Kidney epithelial cell (primary cell): ENCODE data around the gene STX2. TPM values are rescaled to one million over a fixed set of nuclear protein-coding genes. Genes with fewer than 3 reads are reported as not detected.

Experiments used
- DNase-seq: peaks from one replicate; pipeline ENCODE4 v3.0.0-alpha.2; 2010; ENCODE audit warnings: low read depth
- H3K27me3 ChIP-seq: 2 replicates; pipeline ENCODE4 v1.6.0; 2011; ENCODE audit warnings: low read length; ENCODE audit not compliant: control insufficient read depth, insufficient read depth
- H3K36me3 ChIP-seq: 2 replicates; pipeline ENCODE4 v1.5.1; 2011; ENCODE audit warnings: low read length; ENCODE audit not compliant: control insufficient read depth, insufficient read depth
- H3K4me3 ChIP-seq: 2 replicates; pipeline ENCODE4 v1.5.1; 2011; ENCODE audit warnings: low read depth, mild to moderate bottlenecking, control low read depth, low read length
- total RNA-seq: library from RNA; depleted of rRNA; stranded (reverse); fragments of >200 nt; gene quantifications from 2 replicates; pipeline ENCODE4 v1.2.3, GENCODE V29; 2015
- TF ChIP-seq, protein P1 (sequence below): IDR thresholded peaks from 2 replicates; pipeline ENCODE4 v1.5.1; 2011; ENCODE audit warnings: mild to moderate bottlenecking, moderate library complexity, low read length, control low read depth, inconsistent platforms; ENCODE audit not compliant: insufficient read depth, poor library complexity, severe bottlenecking

STX2 gene
- total RNA-seq, 1 donor from 2014 or later = 24.4 TPM

DNA sequence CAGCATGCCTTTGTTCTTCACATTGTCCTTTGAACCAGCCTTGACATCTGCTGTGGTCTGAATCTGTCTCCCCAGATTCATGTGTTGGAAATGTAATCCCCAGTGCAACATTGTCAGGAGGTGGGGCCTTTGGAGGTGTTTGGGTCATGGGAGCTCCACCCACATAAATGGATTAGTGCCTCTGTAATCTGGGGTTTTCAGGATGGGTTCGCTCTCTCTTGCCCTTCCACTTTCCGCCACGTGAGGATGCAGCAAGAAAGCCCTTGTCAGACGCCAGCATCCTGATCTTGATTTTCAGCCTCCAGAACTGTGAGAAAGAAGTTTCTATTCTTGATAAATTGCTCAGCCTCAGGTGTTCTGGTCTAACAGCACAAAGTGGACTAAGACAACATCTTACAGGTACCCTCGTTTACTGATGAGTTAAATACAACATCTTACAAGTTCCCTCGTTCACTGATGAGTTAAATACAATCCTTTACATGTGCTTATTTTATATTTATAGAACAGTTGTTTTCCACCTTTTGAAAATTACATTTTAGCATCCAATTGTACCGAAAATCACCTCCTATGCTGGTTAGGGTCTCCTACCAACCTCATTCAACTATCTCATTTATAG lies 68.5 kb downstream of the STX2 start:
- Histone ChIP-seq H3K27me3 (no peaks in the 10 kb centered on the region), H3K4me3 (no peak overlapping the region), H3K36me3 (no peaks in the 10 kb centered on the region)
- no peak for DNase-seq
- TF ChIP-seq, protein P1, sequence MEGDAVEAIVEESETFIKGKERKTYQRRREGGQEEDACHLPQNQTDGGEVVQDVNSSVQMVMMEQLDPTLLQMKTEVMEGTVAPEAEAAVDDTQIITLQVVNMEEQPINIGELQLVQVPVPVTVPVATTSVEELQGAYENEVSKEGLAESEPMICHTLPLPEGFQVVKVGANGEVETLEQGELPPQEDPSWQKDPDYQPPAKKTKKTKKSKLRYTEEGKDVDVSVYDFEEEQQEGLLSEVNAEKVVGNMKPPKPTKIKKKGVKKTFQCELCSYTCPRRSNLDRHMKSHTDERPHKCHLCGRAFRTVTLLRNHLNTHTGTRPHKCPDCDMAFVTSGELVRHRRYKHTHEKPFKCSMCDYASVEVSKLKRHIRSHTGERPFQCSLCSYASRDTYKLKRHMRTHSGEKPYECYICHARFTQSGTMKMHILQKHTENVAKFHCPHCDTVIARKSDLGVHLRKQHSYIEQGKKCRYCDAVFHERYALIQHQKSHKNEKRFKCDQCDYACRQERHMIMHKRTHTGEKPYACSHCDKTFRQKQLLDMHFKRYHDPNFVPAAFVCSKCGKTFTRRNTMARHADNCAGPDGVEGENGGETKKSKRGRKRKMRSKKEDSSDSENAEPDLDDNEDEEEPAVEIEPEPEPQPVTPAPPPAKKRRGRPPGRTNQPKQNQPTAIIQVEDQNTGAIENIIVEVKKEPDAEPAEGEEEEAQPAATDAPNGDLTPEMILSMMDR = no peak

DNA sequence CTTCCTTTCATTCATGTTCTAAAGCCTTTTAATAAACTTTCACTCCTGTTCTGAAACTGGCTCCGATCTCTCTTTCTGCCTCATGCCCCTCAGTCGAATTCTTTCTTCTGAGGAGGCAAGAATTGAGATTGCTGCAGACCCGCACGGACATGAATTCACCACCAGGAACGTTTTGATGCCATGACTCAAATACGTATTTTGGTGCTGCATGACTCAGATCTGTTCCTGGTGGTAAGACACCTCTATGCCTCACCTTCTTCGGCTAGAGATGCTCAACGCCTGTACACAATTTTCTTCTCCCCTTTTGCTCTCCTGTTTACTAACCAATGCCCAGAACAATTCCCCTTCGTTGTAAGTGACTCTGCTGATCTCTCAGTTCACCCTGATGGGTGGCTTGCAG lies 70.9 kb downstream of the STX2 start:
- H3K27me3 ChIP-seq = no peaks in the 10 kb centered on the region
- no peaks in the 10 kb centered on the region for H3K36me3 ChIP-seq
- H3K4me3 ChIP-seq = no peak overlapping the region
- TF ChIP-seq, protein P1 = no peak
- DNase-seq = no peak

GRCh38 chr12:130766470-130766869 lies 72.6 kb downstream of the STX2 start:
- Histone ChIP-seq H3K27me3 (peaks cover 7% of the 10 kb centered on the region), H3K36me3 (no peaks in the 10 kb centered on the region), H3K4me3 (no peak overlapping the region)
- TF ChIP-seq, protein P1 = no peak
- no peak for DNase-seq

GRCh38 chr12:130765186-130765659 lies 73.8 kb downstream of the STX2 start:
- no peak for DNase-seq
- Histone ChIP-seq H3K27me3 (peaks cover 15% of the 10 kb centered on the region), H3K4me3 (no peak overlapping the region), H3K36me3 (no peaks in the 10 kb centered on the region)
- TF ChIP-seq, protein P1 = no peak

- H3K36me3 ChIP-seq = no peaks in the 10 kb centered on the region
- H3K4me3 ChIP-seq = no peak overlapping the region
- no peak for DNase-seq
- H3K27me3 ChIP-seq = peaks cover 15% of the 10 kb centered on the region
- TF ChIP-seq, protein P1 = no peak
These were observed 74.4 kb downstream of the STX2 start for GRCh38 chr12:130764475-130765185.
